HG03045 (cell line): ENCODE results near the gene RASSF1.
A peak's percentile ranks its signal among the peaks of the same experiment; 100 is the strongest.

Experiments
- ATAC-seq: cut with Tn5 transposase; IDR thresholded peaks from one replicate; pipeline ENCODE4 v1.9.1; 2021; ENCODE audit warnings: mild to moderate bottlenecking, moderate library complexity; ENCODE audit not compliant: unreplicated experiment

Gene RASSF1

DNA sequence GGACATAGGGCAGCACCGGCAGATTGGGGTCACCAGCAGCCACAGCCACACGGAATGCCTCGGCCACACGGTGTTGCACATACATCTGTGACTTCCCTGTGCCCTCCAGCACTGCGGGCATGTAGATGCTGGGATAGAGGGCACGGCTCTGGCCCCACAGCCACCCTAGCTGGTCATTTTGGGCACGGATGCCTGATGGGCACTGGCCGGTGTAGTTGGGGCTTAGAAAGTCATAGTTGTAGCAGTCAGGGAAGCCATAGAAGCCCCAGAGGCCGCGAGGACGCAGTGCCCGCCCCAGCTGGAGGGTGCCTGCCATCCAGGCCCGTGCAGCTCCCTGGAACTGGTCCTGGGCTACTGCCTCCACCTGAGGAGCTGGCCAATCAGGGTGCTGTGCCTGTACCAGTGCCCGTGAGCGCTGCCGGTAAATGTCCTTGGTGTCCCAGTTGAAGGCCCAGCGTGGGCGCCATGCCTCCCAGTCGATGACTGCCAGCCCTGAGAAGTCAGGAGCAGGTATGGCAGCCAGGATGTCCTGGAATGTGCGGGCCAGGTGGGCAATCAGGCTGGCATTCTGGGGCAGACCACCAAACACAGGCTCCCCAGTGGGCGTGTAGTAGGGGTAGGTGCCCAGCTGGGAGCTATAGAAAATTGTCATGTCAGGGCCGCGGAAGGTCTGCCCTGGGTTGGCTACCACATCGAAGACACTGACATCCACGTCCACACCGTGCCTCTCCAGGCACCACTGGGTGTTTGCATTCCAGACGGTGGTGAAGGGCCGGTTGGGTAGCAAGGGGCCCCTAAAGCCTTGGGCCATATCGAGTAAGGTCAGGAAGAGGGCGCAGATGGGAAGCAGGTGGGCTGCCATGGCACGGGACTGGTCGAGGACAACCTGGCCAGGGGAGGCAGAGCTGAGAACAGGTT is 38.3 kb downstream of the RASSF1 start:
- ATAC-seq: no peak

DNA sequence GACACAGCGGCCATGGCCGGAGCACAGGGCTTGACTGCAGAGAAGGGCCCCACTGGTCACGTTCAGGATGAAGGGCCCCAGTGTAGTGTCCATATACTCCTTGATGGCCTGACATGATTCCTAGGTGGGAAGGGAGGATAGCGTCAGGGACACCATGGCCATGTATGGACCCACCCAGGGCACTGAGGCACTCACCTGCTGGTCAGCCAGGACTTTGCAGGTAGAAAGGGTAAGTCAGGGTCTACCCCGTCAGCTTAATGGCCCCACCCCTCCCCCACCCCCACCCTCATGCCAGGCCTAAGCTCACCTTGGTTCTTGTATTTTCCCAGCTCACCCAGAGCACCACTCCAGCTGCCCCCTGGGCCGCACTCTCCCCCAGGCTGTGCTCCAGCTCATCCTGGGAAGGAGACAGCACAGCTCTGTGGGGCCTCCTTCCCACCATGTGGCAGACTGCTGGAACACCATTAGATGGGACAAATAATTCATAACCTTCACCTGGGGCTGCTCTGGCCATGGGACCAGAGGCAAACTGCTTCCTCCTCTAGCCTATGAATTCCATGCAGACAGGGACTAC is 39.9 kb downstream of the RASSF1 start:
- no peak for ATAC-seq

DNA sequence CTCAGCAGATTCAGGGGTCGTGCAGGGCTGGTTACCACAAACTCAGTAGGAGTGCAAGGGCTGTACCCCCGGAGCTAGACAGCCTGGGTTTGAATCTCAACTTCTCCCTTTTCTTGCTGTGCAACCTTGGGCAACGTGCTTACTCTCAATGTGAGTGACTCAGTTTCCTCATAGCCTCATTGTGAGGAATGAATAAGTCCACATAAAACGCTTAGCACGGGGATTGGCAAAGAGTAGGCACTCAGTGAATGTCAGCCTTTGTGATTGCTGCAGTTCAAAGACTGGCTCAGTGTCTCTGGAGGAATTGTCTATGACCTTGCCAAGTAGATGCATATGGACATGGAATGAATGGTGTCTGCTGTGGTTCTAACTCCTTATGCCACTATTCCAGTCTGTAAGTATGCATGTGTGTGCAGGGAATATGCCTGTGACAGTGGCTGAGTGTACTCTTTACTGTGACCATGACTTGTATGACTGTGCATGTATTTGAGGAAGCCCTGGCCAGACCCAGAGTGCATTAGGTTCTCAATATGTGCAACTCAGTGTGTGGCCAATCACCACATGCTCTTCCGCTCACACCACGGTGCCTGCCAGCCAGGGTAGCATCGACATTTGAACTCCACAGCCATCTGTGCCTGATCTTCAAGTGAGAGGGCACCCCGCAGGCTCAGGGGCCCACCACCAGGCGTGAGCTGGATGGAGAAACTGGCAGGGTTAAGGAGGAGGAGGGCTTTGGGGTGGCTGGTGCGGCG is 40.5 kb downstream of the RASSF1 start:
- no peak for ATAC-seq

DNA sequence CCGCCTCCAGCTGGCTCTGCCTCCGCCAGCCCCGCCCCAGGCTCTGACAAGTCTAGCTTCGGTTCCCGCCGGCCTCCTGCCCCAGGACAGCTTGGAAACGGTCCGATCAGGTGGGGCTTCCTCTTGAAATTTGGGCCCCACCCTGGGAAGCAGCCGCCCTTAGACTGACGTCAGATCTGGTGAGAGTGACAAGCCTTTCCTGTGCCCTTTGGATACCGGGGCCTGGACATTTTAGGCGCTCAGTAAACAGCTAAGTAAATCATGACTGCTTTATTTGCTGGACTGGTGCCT is 41.1 kb downstream of the RASSF1 start:
- ATAC-seq: no peak

DNA sequence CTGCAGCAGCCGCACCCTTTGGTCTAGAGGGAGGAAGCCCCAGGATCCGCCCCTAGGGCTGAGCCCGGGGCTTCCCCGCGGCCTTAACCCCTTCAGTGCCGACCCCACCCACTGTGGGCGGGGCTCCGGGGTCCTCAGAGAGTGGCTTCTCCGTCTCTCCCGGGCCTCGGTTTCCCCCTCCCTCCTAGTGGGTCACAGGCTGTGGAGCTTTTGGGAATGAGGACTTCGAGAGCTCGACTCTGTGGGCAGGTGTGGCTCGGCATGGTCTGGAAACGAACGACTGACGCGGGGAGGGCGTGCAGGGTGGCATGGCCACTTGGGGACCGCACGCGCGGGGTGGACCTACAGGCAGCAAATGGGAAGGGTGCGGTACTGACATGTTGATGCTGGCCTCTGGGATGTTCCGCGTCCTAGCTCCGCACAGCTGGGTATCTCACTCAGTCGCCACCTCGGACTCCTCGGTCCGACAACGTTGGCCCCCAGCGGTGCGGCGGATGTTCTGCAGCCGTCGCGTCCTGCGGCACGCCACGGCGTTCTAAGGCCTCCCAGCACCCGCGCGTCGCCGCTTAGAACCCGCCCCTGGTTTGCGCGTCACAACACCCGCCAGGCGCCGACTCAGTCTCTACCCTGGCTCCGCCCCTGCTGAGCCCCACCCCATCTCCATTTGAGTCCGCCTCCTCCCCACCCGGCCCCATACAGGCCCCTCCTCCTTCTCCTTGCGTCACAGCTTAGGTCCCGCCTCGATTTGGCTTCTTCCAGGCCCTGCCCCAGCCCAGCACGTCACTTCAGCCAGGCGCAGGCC is 41.6 kb downstream of the RASSF1 start, which contains the start of the genes HYAL3 and NAA80:
HYAL3 (minus strand) TSS at position 570 of the 802 bp plus-strand sequence. CDS start 3,803 bp downstream, outside the sequence.
NAA80 (minus strand) TSS at position 570 of the 802 bp plus-strand sequence. CDS start 1,942 bp downstream, outside the sequence.
- peak; percentile 81 for ATAC-seq

DNA sequence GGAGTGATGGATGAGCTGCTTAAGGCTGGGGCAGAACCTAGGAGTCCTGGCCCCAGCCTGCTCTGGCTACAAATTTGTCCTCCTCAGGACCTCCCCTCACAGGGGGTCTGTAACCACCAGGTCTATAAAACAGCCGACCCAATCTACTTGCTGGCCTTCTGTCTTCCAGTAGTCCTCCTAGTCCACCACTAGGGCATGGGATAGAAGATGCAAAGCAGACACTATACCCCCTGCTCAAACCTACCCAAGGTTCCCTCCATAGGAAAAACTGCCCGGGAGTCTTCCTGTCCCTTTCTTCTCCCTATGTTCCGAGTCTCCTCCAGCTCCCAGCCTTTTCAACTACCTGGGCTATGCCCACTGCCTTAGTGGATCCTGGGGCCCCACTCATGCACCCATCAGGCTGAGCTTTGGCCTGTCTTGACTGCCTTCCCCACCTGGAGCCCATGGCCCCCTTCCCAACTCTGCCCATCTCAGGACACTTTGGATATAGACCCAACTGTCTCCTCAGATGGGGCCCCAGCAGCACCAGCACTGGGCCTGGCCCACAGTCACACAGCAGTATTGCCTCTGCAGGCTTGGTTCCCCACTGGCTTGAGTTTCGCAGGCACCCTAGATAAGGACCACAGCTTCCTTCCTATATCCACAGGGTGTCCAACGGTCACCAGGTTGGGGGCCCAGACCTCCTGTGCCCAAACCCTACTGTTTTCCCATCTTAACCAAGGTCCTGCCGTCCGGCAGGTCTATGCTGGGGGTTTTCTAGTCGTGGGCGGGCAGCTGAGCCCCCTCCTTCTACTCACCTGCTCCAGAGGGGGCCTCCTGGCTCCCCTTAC is 42.5 kb downstream of the RASSF1 start:
- ATAC-seq: no peak

DNA sequence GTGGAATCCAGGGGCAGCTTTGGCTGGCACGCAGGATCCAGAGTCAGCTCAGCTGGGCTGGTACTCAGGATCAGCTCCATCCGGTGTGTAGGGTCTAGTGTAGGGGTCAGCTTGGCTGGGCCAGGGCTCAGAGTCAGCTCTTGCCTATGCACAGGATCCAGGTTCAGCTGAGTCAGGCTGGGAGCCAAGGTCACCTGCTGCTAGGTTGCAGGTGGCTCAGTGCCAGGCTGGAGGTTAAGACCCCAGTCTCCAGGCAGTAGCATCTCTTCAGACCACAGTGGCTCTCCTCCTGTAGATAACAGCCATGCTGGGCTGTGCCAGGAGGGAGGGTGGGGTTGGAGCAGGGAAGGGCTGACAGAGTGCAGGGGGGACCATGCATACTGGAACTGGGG is 43.3 kb downstream of the RASSF1 start:
- ATAC-seq: no peak

DNA sequence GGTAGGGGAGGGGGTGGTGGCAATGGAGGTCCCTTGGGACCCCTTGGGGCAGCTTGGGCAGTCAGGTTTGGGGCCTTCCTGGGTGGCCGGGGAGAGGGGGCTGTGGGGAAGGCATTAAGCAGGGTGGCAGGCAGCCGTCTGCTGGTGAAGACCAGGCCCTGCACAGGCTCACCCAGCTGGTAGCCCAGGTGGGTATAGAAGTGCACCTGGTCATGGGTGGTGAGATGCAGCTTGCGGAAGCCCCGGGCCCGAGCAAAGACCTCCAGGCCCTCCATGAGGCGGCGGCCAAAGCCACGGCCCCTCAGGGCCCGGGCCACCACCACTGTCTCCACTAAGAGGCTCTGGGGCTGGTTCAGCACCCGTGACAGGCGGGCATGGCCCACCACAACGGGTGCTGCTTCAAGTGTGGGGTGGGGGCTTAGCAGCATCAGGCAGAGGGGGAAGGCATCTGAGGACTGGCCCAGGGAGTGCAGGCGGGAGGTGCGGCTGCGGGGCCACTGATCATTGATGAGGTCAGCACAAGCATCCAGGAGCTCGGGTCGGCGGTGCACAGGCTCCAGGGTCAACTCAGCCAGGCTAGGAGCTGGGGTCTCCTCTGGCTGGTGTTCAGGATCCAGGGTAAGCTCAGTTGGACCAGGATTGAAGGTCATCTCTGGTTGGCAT is 43.8 kb downstream of the RASSF1 start:
- ATAC-seq: no peak

DNA sequence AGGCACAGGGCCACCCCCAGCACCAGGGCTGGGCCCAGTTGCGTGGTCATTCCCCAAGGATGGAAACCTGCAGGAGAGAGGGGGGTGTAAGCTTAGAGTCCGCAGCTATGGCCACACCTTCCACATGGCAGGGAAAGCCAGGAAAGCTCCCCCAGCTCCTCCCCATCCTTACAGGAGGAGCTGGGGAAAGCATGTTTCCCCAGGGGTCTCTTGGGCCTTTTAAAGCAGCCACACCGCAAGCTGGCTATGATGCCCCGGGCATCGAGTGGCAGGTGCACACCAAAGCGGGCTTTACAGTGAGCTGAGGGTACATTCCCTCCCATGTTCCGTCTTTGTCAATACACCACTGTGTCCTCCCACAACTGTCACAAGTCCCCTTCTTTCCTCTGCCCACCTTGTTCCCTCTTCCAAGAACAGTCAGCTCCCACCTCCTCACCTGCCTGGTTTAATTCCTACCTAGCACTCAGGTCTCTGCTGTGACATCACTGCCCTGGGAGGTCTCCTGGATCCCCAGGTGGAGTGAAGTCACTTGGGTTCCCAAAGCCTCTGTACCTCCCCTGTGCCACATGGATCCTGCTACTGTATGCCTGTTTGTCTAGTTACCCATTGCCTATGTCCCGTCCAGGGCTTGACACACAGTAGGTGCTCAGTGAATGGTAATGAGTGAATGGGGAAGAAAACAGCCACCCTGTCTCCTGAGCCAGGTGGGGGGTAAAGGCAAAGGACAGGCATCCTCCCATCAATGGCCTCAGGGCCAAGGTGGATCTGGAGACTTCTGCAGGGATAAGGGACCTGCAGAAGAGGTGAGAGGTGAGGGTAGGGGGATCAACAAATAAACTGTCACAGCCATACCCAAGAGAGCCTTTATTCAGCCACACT is 44.8 kb downstream of the RASSF1 start:
- no peak for ATAC-seq

DNA sequence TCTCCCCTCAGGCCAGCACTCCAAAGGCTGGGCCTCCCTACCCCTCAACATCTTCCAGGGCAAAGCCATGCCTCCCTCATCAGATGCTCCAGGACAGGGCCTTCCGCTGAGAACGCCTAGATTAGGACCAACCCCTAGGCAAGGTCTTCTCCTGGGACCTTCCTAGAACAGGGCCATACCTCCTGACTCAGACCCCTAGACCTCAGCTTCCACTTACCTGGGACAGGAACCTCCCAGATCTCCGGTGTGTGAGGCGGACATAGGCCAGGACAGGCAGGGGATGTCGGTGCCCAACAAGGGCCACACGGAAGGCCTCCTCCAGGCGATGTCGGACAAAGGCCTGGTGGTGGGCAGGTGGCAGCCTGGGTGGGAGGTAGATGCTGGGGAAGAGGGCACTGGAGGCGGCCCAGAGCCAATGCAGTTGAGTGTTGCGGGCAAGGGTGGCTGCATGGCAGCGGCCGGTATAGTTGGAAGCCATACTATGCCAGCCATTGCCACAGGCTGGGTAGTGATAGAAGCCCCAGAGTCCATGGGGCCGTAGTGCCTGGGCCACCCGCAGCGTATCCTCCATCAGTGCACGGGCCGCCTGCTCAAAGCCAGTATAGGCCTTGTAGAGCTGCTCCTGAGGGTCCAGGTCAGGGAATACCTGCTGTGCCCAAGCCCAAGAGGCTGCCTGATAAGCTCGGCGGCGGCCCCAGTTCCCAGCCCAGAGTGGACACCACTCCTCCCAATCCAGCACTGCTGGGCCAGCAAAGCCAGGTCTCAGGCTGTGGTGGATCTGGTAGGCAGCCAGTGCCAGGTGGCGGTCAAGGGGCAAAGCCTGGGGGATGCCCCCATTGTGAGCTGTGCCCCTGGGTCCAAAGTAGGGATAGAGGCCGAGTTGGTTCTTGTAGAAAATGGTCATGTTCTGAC is 45.9 kb downstream of the RASSF1 start:
- ATAC-seq: no peak

DNA sequence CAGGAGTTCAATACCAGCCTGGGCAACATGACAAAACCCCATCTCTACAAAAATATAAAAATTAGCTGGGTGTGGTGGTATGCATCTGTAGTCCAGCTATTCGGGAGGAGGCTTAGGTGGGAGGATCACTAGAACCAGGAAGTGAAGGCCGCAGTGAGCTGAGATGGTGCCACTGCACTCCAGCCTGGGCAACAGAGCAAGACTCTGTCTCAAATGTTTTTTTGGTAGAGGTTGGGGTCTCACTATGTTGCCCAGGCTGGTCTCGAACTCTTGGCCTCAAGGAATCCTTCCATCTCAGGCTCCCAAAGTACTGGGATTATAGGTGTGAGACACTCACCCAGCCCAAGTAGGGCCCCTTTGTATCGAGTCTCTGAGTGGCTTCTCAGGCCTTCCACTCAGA is 46.5 kb downstream of the RASSF1 start:
- no peak for ATAC-seq

DNA sequence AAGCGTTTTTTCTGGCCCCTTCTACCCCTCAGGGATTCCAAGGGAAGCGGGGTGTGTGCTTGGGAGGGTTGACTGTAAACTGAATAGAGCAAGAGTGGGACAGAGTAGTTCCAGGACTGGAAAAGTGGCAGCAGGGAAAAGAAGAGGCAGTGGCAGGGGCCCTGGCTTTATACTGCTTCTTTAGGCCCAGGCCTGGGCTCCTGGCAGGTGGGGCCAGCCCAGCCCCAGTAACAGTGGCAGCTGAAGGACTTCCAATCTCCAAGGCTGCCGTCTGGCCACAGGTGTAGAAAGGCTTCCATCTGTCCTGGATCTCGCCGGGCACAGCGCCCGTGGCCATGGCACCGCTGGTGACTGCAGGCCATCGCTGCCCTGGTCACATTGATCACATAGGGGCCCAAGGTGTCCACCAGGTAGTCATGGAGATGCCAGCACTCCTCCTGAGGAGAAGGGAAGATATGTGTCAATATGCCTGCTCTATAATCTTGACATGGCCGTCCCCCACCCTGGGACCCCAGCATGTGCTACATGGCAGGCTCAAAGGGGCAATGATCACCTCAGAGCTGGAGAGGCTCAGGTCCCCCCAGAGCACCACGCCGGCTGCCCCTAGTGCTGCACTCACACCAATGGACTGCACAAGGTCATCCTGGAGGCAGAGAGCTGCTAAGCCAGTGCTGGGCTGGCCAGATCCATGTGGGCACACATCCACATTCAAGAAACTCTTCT is 47.4 kb downstream of the RASSF1 start:
- no peak for ATAC-seq

DNA sequence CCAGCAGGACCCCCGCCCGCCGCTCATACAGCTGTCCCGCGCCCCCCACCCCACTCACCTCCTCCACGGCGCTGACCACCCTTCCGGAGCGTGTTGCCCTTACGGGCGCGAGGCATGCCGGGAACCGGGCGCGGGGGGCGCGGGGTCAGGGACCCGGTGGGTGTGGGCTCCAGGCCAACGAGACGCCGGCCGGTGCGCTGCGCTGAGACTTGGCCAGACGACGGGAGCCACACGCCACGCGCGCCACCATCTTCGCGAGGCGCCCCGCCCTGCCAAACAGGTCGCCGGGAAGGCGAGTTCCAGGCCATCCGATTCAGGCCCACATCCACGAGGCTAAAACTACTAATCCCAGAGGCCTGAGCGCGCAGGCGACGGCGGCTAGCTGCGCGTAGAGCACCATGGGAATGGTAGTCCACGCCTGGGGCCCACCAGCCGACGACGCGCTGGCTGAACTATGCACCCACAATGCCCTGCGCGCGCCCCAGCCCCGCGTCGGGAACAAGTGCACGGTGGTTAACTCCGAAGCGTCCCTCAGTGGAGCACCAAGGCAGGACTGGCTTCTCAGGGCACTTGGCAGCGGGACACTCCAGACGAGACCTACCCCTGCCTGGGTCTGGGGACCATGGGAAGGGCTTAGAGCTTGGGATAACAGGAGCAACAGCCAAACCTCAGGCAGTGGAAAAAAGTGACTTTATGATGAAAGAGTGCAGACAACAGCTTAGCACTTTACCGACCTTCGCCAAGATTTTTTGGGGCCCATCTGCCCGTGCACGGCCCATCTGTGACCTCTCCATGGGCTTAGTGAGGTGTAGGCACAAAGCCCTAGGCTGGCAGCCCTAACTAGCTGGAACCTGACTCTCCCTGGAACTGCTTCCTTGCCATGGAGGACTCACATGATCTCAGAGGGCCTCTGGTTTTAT is 48.2 kb downstream of the RASSF1 start, which contains the start of gene IFRD2:
IFRD2 (minus strand) TSS at position 271 of the 920 bp plus-strand sequence; CDS start at position 116, 155 bp downstream.
- peak; percentile 88 for ATAC-seq

DNA sequence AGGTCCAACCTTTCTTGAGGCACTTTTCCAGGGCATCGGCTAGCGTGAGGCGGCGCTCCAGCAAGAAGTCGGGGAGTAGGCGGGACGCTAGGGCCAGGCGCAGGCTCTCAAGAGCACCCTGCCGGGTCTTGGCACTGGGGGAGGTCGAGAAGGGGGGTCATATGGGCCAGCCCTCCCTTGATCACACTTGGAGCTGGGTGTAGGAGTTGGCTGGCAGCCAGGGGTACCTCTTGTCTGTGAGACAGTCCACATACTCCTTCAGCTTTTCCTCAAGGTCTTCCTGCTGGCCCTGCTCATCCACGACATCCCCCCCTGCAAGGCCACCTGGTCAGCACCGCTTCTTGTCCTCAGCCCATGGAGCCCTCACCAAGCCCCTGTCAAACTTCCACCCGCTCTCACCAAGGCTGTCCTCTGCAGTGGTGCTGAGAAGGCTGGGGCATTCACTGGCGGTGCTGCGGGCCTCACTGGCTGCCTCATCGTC is 50.4 kb downstream of the RASSF1 start:
- no peak for ATAC-seq

DNA sequence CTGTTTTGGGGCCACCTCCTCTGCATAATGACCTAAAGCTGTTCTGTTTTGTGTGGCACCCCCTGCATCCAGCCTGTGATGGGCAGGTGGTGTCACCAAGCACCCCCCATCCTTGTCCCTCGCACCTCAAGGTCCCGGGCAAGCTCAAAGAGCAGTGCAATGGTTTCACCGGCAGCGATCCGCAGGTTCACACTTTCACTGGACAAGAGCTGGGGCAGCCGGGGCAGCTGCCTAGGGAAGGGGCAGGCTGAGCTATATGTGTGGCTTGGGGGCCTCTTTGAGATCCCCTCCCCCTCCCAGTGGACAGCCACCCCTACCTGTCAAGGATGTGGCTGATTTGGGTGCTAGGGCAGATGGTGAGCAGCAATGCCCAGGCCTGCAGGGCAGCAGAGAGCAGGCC is 51.5 kb downstream of the RASSF1 start:
- ATAC-seq: no peak
